Parathyroid adenoma (tissue), 2 donors: ENCODE measurements around the gene DNAJC1.

ENCODE experiments used
- H2AFZ ChIP-seq: fragments of 300-600 bp; sonication (generic); one replicate; pipeline ENCODE4 v1.7.0; 2017; ENCODE audit warnings: antibody characterized with exemption, mild to moderate bottlenecking
- H3K27ac ChIP-seq: fragments of 300-600 bp; sonication (generic); one replicate; pipeline ENCODE4 v1.7.0; 2017
- H3K27me3 ChIP-seq: fragments of 300-600 bp; sonication (generic); one replicate; pipeline ENCODE4 v1.7.0; 2017; ENCODE audit warnings: low read length; ENCODE audit not compliant: control insufficient read depth, insufficient read depth
- H3K36me3 ChIP-seq: fragments of 300-600 bp; sonication (generic); one replicate; pipeline ENCODE4 v1.7.0; 2017; ENCODE audit warnings: low read length; ENCODE audit not compliant: control insufficient read depth, insufficient read depth
- H3K4me1 ChIP-seq: fragments of 300-600 bp; sonication (generic); one replicate; pipeline ENCODE4 v1.7.0; 2017; ENCODE audit warnings: control low read depth
- H3K4me2 ChIP-seq: fragments of 300-600 bp; sonication (generic); one replicate; pipeline ENCODE4 v1.7.0; 2017; ENCODE audit warnings: low read length
- H3K4me3 ChIP-seq: fragments of 300-600 bp; sonication (generic); one replicate; pipeline ENCODE4 v1.7.0; 2017; ENCODE audit warnings: low read depth, low read length
- H3K79me2 ChIP-seq: fragments of 300-600 bp; sonication (generic); one replicate; pipeline ENCODE4 v1.7.0; 2017; ENCODE audit warnings: control low read depth
- H3K9ac ChIP-seq: fragments of 300-600 bp; sonication (generic); one replicate; pipeline ENCODE4 v1.7.0; 2017; ENCODE audit warnings: mild to moderate bottlenecking
- H3K9me3 ChIP-seq: fragments of 300-600 bp; sonication (generic); one replicate; pipeline ENCODE4 v1.7.0; 2017; ENCODE audit warnings: low read length; ENCODE audit not compliant: control insufficient read depth
- CTCF ChIP-seq: fragments of 300-600 bp; sonication (generic); IDR thresholded peaks from one replicate; pipeline ENCODE4 v1.7.0; 2017; ENCODE audit warnings: antibody characterized with exemption, mild to moderate bottlenecking
- donor health status: primary hyperparathyroidism.

Gene DNAJC1

GRCh38 chr10:21935439-21936023, 68.0 kb downstream of the DNAJC1 start:
- no peak overlapping the region for H3K4me2 ChIP-seq
- H3K36me3 ChIP-seq = no peaks in the 10 kb centered on the region
- H3K79me2 ChIP-seq = peaks cover 27% of the 10 kb centered on the region
- no peak overlapping the region for H3K27ac ChIP-seq
- no peaks in the 10 kb centered on the region for H3K27me3 ChIP-seq
- no peaks in the 10 kb centered on the region for H3K9me3 ChIP-seq
- H2AFZ ChIP-seq = no peak overlapping the region
- H3K4me3 ChIP-seq = no peak overlapping the region
- H3K4me1 ChIP-seq = peaks cover 6% of the 10 kb centered on the region
- TF ChIP-seq CTCF = no peak
- H3K9ac ChIP-seq = no peak overlapping the region

GRCh38 chr10:21934307-21934706, 69.2 kb downstream of the DNAJC1 start:
- Histone ChIP-seq H2AFZ (no peak overlapping the region), H3K9ac (no peak overlapping the region), H3K27ac (no peak overlapping the region), H3K36me3 (no peaks in the 10 kb centered on the region), H3K79me2 (peaks cover 26% of the 10 kb centered on the region), H3K4me2 (no peak overlapping the region), H3K4me1 (peaks cover 6% of the 10 kb centered on the region), H3K4me3 (no peak overlapping the region), H3K27me3 (no peaks in the 10 kb centered on the region), H3K9me3 (no peaks in the 10 kb centered on the region)
- no peak for TF ChIP-seq CTCF

- Histone ChIP-seq H3K27ac (no peak overlapping the region), H3K79me2 (peaks cover 13% of the 10 kb centered on the region), H3K4me2 (no peak overlapping the region), H3K9me3 (no peaks in the 10 kb centered on the region), H3K4me3 (no peak overlapping the region), H3K9ac (no peak overlapping the region), H3K36me3 (no peaks in the 10 kb centered on the region), H2AFZ (no peak overlapping the region), H3K27me3 (no peaks in the 10 kb centered on the region), H3K4me1 (peaks cover 6% of the 10 kb centered on the region)
- TF ChIP-seq CTCF = no peak
Measured at GRCh38 chr10:21929070-21929469, 74.5 kb downstream of the DNAJC1 start.

- TF ChIP-seq CTCF = no peak
- H3K4me2 ChIP-seq = no peak overlapping the region
- H2AFZ ChIP-seq = no peak overlapping the region
- H3K79me2 ChIP-seq = peaks cover 10% of the 10 kb centered on the region
- no peaks in the 10 kb centered on the region for H3K36me3 ChIP-seq
- H3K9ac ChIP-seq = no peak overlapping the region
- H3K4me3 ChIP-seq = no peak overlapping the region
- H3K4me1 ChIP-seq = peaks cover 6% of the 10 kb centered on the region
- no peak overlapping the region for H3K27ac ChIP-seq
- no peaks in the 10 kb centered on the region for H3K9me3 ChIP-seq
- no peaks in the 10 kb centered on the region for H3K27me3 ChIP-seq
Measured at GRCh38 chr10:21927631-21928353, 75.7 kb downstream of the DNAJC1 start.

- H3K9me3 ChIP-seq = no peaks in the 10 kb centered on the region
- TF ChIP-seq CTCF = no peak
- no peaks in the 10 kb centered on the region for H3K36me3 ChIP-seq
- H3K79me2 ChIP-seq = peaks cover 7% of the 10 kb centered on the region
- no peak overlapping the region for H3K9ac ChIP-seq
- H3K4me2 ChIP-seq = no peak overlapping the region
- no peak overlapping the region for H3K4me3 ChIP-seq
- H3K4me1 ChIP-seq = peaks cover 6% of the 10 kb centered on the region
- no peaks in the 10 kb centered on the region for H3K27me3 ChIP-seq
- no peak overlapping the region for H2AFZ ChIP-seq
- no peak overlapping the region for H3K27ac ChIP-seq
Measured at GRCh38 chr10:21926949-21927348, 76.6 kb downstream of the DNAJC1 start.
